Activated T-cell treated with anti-CD3 and anti-CD28 coated beads, Interleukin-2, amount 50 U/mL, for 72 hours (primary cell): ENCODE results near the gene C1QB. TPM values are rescaled to one million over a fixed set of nuclear protein-coding genes. Genes with fewer than 3 reads are reported as not detected.

ENCODE experiments used
- ATAC-seq, 2 donors: fragments of 150-1000 bp; cut with Tn5 transposase; replicated peaks in 1 of 2; 2 replicates each; pipeline ENCODE4 v1.10.0; 2021; ENCODE audit warnings: moderate library complexity in 2 of 2, mild to moderate bottlenecking in 1 of 2
- DNase-seq, 2 donors: peaks; one replicate each; pipeline ENCODE4 v3.0.0; 2021 to 2022; ENCODE audit warnings: mixed read lengths in 1 of 2
- H3K27ac Mint-ChIP-seq: one replicate; pipeline ENCODE4 v1.8.0; 2022; ENCODE audit warnings: mild to moderate bottlenecking, moderate library complexity, mixed read lengths
- H3K27me3 Mint-ChIP-seq: one replicate; pipeline ENCODE4 v1.8.0; 2022; ENCODE audit warnings: low read depth, mixed read lengths
- H3K36me3 Mint-ChIP-seq, 2 donors: one replicate each; pipeline ENCODE4 v1.8.0; 2022; ENCODE audit warnings: mixed read lengths in 2 of 2, mild to moderate bottlenecking in 1 of 2; ENCODE audit not compliant: insufficient read depth in 2 of 2
- H3K4me1 Mint-ChIP-seq: one replicate; pipeline ENCODE4 v1.8.0; 2022; ENCODE audit warnings: low read depth, mixed read lengths
- H3K4me3 Mint-ChIP-seq, 2 donors: one replicate each; pipeline ENCODE4 v1.8.0; 2022; ENCODE audit warnings: mild to moderate bottlenecking in 2 of 2, mixed read lengths in 2 of 2, moderate library complexity in 2 of 2
- H3K9me3 Mint-ChIP-seq, 2 donors: one replicate each; pipeline ENCODE4 v1.8.0; 2022; ENCODE audit warnings: mixed read lengths in 2 of 2
- total RNA-seq, 2 donors: library from RNA; stranded (reverse); gene quantifications; one replicate each; pipeline ENCODE4 v1.2.3, GENCODE V29; 2022

C1QB gene
- total RNA-seq, 2 donors from 2014 or later = not detected

DNA sequence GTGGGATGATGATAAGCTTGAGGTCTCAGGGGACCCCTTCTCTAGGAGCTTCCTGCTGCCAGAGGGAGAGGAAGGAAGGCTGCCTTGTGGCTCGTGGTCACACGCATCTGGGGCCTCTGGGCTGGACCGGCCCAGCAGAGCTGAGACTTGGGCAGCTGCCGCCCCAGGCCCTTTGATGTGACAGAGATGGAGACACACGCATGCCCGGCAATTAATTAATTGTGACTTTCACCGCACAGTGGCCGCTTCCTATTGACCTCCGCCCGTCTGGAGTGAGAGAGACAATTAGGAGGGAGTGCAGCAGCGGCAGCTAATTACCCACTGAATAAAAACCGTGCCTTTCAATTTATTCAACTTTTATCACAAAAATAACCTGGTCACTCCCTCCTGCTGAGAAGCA is 33.2 kb upstream of the C1QB start:
- Mint-ChIP-seq H3K4me1 (no peaks in the 10 kb centered on the region), H3K9me3 (no peaks in the 10 kb centered on the region), H3K27ac (no peak overlapping the region), H3K27me3 (peaks cover 32% of the 10 kb centered on the region), H3K4me3 (no peak overlapping the region), H3K36me3 (no peaks in the 10 kb centered on the region)
- DNase-seq (no peak), ATAC-seq (no peak)

DNA sequence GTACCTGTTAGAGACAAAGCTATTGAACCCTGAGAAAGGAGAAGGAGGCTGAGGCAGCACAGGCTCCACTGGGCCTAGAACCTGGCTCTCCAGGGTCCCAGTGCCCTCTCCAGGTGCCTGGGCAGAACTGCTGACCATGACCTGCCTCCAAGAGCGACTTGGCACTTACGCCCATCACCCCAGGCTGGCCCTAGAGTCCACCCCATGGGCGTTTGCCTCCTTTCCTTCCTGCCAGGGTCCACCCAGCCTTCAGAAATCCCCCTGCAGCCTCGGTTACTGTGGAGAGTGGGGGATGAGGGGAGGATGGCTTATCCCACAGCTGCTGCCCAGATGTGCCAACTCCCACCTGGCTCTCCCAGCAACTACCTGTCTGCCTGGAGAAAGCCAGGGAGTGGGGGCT is 31.3 kb upstream of the C1QB start:
- Mint-ChIP-seq H3K9me3 (no peaks in the 10 kb centered on the region), H3K27ac (no peak overlapping the region), H3K4me3 (no peak overlapping the region), H3K27me3 (peaks cover 24% of the 10 kb centered on the region), H3K4me1 (no peaks in the 10 kb centered on the region), H3K36me3 (no peaks in the 10 kb centered on the region)
- ATAC-seq (no peak), DNase-seq (no peak)

DNA sequence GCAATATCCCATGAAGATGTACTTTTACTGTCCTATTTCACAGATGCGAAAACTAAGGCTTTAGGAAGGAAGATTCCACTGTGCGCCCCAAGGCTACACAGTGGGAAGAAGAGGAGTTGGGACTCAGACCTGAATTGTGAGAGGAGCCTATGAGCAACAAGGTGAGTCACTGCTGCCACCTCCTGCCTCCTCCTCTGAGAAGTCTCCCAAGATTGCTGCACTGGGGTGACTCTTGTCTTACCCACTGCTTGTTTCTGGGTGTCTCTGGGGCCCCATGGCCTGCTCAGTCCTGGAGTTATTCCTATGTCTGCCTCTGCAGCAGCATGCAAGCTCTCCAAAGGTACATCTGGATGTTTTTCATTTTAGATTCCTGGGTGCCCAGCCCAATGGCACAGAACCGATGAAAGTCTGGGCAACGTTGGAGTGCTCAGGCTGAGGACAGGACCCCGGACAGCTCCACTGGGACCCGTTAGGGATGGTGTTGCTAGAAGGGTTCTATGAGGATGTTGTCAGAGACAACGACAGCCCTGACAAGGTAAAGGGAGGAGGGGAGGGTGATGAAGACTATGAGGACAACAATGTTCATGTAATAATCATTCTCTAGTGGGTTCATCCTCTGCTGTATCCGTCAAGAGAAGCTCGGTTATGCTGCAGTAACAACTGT is 27.6 kb upstream of the C1QB start:
- H3K36me3 Mint-ChIP-seq = no peaks in the 10 kb centered on the region
- H3K27ac Mint-ChIP-seq = no peak overlapping the region
- H3K27me3 Mint-ChIP-seq = peaks cover 29% of the 10 kb centered on the region
- H3K4me1 Mint-ChIP-seq = no peaks in the 10 kb centered on the region
- no peaks in the 10 kb centered on the region for H3K9me3 Mint-ChIP-seq
- no peak for ATAC-seq
- no peak for DNase-seq
- H3K4me3 Mint-ChIP-seq = no peak overlapping the region

DNA sequence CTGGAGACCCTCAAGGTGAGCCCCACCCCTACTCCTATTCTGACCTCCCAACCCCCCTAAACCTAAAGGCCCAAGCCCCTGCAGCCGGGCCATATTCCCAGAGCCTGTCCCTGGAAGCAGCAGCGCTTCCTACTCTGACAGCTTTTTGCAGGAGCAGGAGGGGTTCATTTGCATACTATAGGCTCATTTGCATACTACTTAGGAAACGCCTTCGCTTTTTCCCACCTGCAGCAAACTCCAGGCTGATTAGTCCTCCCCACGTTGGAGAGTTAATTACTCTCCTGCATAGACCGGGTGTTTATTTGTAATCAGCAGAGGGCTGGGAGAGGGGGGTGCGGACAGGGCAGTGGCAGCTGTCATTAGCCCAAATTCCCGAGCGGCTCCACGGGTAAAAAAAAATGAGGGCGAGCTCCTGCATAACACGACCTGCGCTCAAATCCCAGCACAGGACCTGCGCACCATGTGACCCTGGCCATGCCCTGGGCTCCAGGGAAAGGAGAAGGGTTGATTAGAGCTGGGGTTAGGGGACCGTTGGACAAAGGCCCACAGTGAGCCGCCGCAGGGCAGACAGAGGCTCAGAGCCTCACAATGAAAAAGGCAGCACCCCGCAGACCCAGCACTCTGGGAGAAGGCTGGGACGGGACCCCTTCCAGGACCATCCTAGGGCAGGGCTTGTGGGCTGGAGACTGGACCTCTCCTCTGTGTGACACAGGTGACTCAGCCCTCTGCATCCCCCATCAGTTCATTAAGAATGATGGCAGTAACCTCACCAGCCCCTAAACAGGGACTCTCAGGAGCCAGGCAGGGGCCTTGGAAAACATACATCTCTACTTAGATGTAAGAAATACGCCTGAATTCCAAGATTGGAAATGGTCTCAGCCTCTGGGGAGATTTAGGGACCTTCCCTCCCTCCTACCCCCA is 26.5 kb upstream of the C1QB start:
- H3K27ac Mint-ChIP-seq = no peak overlapping the region
- H3K9me3 Mint-ChIP-seq = no peaks in the 10 kb centered on the region
- no peak for ATAC-seq
- no peak for DNase-seq
- no peaks in the 10 kb centered on the region for H3K4me1 Mint-ChIP-seq
- H3K4me3 Mint-ChIP-seq = no peak overlapping the region
- no peaks in the 10 kb centered on the region for H3K36me3 Mint-ChIP-seq
- H3K27me3 Mint-ChIP-seq = peaks cover 32% of the 10 kb centered on the region

DNA sequence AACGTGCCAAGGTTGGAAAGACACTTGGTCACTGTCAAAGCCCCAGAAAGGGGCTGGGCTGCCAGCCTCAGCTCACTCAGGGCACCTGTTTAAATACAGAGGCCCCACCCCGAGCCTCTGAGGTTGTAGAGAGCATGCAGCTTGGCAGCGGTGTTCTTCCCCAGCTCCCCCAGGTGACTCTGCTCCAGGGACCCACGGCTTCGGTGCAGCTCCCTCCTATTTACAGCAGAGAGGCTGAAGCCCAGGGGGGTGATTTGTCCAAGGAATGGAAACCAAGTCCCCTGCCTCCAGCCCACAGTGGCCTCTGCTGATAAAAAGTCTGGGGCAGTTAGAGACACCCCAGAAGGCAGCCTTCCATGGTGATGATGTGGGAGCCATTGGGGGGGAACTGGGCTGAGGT is 25.7 kb upstream of the C1QB start:
- H3K9me3 Mint-ChIP-seq = no peaks in the 10 kb centered on the region
- H3K27me3 Mint-ChIP-seq = peaks cover 40% of the 10 kb centered on the region
- no peak overlapping the region for H3K27ac Mint-ChIP-seq
- ATAC-seq (no peak), DNase-seq (no peak)
- H3K4me3 Mint-ChIP-seq = no peak overlapping the region
- H3K4me1 Mint-ChIP-seq = no peaks in the 10 kb centered on the region
- H3K36me3 Mint-ChIP-seq = no peaks in the 10 kb centered on the region

DNA sequence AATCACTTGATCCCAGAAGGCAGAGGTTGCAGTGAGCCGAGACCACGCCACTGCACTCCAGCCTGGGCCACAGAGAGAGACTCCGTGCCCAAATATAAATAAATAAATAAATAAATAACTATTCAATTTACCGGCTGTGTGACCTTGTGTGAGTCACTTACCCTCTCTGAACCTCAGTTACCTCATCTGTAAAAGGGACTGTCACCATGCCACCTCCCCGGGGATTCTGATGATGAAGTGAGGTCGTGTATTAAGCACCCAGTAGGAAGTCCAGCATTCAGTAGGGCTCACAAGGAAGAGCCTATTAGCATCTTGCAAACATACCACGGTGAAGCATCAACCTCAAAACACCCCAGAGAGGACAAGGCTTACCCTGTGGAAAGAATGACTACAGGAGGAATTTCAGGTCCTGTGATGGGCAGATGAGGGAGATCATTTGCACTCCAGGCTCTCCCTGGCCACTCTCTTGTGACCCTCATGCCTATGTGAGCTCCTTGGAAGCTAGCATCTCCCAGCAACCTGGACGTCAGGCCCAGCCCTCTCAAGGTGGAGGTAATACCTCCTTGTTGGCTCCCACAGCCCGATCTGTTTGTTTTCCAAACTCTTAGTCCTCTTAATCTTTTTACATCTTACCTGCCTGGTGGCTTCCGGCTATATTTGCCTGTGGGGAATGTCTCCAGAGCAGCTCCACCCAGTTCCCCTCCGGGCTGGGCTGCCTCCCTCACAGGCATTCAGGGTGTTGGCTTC is 24.2 kb upstream of the C1QB start:
- DNase-seq = no peak
- Mint-ChIP-seq H3K36me3 (no peaks in the 10 kb centered on the region), H3K4me3 (no peak overlapping the region), H3K27me3 (peaks cover 43% of the 10 kb centered on the region), H3K4me1 (no peaks in the 10 kb centered on the region), H3K9me3 (no peaks in the 10 kb centered on the region), H3K27ac (no peak overlapping the region)
- no peak for ATAC-seq

DNA sequence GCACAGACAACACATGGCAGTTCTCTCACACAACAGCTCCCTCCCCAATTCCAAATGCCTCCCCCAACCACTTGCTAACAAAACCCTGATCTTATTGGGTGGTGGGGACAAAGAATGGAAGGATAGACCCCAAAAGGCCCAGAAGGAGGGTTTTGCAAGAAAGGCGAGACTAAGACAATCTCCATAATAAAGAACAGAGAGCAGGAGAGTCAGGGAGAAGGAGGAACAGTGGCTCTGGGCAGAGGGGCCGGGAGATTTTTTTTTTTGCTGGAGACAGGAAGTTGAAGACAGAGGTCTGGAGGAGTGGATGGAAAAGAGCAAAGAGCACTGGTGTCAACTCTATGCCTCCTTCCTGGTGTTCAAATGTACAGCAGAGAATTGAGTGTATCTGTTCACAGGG is 23.1 kb upstream of the C1QB start:
- Mint-ChIP-seq H3K36me3 (no peaks in the 10 kb centered on the region), H3K4me1 (no peaks in the 10 kb centered on the region), H3K27me3 (peaks cover 43% of the 10 kb centered on the region), H3K27ac (no peak overlapping the region), H3K9me3 (no peaks in the 10 kb centered on the region), H3K4me3 (no peak overlapping the region)
- ATAC-seq (no peak), DNase-seq (no peak)

DNA sequence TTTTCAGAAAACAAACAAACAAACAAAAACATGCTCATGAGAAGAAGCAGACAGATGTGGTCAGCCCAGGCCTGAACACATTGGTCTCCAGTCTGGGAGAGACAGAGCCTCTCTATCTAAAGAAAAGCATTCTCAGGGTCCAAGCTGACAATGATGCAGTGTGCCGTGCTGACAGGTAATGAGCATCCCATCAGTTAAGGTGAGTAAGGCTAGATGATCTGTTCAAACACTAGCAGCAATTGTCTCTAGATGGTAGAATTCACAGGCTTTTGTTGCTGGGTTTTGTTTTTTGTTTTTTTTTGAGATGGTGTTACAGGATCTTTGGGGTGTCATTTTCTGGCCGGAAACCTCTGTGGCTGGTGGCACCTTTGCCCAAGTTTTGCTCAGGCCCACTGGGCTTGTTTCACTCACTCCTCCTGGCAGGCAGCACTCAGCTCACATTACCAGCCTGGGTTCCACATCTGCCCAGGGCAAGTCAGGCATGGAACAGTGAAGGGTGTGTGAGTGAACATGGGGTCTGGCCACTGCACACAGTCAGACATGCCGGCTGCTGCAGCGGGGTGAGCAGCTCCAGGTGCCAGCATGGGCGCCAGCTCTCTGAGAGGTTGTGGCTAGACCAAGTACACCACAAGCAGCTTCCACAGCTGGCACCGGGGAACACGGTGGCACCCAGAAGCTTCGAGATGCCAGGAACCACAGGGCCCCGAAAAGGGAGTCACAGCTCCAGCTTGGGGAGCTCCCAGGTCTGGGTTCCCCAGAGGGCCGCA is 19.2 kb upstream of the C1QB start:
- DNase-seq (no peak), ATAC-seq (no peak)
- H3K4me1 Mint-ChIP-seq = no peaks in the 10 kb centered on the region
- no peak overlapping the region for H3K27ac Mint-ChIP-seq
- no peak overlapping the region for H3K4me3 Mint-ChIP-seq
- peaks cover 33% of the 10 kb centered on the region for H3K27me3 Mint-ChIP-seq
- no peaks in the 10 kb centered on the region for H3K36me3 Mint-ChIP-seq
- H3K9me3 Mint-ChIP-seq = no peaks in the 10 kb centered on the region

DNA sequence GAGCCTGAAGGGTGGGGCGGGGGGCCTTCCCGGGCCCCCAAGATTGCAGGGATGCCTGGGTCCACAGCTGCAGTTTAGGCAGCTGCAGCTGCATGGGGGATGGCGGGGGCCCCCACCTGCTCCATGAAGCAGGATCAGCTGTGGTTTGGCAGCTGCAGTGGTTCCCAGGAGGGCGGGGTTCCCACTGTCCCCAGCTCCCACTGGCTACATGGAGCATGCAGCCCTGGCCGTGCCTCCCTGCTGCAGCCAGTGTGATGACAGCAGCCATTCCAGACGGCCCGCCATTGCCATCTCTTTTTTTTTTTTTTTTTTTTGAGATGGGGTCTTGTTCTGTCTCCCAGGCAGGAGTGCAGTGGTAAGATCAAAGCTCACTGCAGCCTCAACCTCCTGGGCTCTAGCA is 17.6 kb upstream of the C1QB start:
- Mint-ChIP-seq H3K27ac (no peak overlapping the region), H3K27me3 (peaks cover 31% of the 10 kb centered on the region), H3K4me1 (no peaks in the 10 kb centered on the region), H3K36me3 (no peaks in the 10 kb centered on the region), H3K9me3 (no peaks in the 10 kb centered on the region), H3K4me3 (no peak overlapping the region)
- ATAC-seq = no peak
- no peak for DNase-seq

DNA sequence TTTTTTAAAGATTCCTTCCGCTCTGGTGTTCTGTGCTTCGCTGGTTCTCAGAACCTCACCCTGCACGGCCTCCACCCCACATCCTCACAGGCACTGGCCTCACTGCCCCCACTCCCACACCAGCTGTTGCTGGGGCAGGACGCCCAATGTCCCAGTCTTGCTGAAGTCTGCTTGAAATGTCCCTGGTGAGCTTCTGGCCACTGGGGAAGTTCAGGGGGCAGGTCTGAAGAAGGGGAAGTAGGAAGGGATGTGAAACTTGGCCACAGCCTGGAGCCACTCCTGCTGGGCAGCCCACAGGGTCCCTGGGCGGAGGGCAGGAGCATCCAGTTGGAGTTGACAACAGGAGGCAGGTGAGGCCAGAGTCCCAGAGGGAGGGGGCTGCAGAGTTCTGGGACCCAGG is 16.7 kb upstream of the C1QB start, which contains the start of gene C1QA:
Gene C1QA, plus strand, starts transcription at position 276 of the 400 bp plus-strand sequence. CDS start 989 bp downstream, outside the sequence.
- Mint-ChIP-seq H3K4me3 (no peak within 1 kb of the TSS), H3K4me1 (no peaks in the 10 kb centered on the region), H3K9me3 (no peaks in the 10 kb centered on the region), H3K27ac (no peak within 1 kb of the TSS), H3K27me3 (peaks cover 35% of the 10 kb centered on the region), H3K36me3 (no peaks in the 10 kb centered on the region)
- no peak for DNase-seq
- no peak for ATAC-seq

DNA sequence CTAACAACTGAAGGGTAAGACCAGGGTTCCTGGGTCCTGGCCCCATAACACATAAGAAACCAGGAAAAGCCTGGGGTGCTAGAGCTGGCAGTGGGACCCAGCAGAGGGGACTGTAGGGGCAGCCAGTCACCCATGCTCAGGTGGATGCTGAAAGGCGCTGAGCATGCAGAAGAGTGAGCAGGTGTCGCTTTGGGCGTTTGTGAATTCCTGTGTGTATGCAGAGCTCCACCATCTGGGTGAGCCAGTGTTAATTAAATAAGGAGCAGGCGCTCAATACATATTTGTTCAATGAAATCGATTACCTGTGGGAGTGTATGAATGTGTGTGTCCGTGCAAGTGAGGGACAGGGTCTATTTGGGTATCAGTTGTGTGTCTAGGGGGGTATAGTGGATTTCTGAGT is 16.1 kb upstream of the C1QB start:
- DNase-seq (no peak), ATAC-seq (no peak)
- H3K4me3 Mint-ChIP-seq = no peak overlapping the region
- no peak overlapping the region for H3K27ac Mint-ChIP-seq
- no peaks in the 10 kb centered on the region for H3K4me1 Mint-ChIP-seq
- H3K36me3 Mint-ChIP-seq = no peaks in the 10 kb centered on the region
- H3K27me3 Mint-ChIP-seq = peaks cover 31% of the 10 kb centered on the region
- H3K9me3 Mint-ChIP-seq = no peaks in the 10 kb centered on the region

DNA sequence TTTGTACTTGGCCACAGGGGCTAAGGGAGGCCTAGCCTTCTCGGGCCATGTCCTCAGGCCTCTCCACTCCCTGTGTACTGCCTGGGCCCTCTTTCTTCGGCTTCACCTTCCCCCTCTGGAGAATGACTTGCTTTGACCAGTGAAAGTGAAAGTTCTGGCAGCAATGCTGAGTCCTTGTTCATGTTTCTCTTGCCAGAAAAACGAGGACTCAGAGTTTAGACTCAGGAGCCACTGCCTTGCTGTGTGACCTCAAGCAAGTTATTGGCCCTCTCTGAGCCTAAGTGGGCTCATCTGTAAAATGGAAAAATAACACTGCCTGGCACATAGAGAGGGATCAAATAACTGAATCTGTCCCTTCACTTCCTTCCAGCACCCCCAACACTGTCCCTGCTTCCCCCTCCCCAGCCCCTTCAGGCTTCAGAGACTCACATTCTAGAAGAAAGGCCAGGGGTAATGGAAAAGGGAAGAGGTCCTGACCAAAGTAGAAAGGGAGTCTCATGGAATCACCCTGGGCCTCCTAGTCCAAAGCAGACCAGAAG is 15.1 kb upstream of the C1QB start:
- Mint-ChIP-seq H3K4me3 (no peak overlapping the region), H3K27me3 (peaks cover 27% of the 10 kb centered on the region), H3K9me3 (no peaks in the 10 kb centered on the region), H3K4me1 (no peaks in the 10 kb centered on the region), H3K36me3 (no peaks in the 10 kb centered on the region), H3K27ac (no peak overlapping the region)
- DNase-seq (no peak), ATAC-seq (no peak)
